Lower leg skin (tissue), 4 donors: ENCODE measurements around the gene ADAMTS17. TPM values are rescaled to one million over a fixed set of nuclear protein-coding genes. Genes with fewer than 3 reads are reported as not detected.

Experiments
- DNase-seq, 2 donors: peaks; one replicate each; pipeline ENCODE4 v3.0.0-alpha.2; 2019; ENCODE audit warnings: low spot score in 2 of 2
- H3K4me3 ChIP-seq: fragments of 200-600 bp; sonication (generic); 2 replicates; pipeline ENCODE4 v1.5.1; 2017; ENCODE audit warnings: mild to moderate bottlenecking, low read depth; ENCODE audit not compliant: poor library complexity, severe bottlenecking
- POLR2A ChIP-seq, 2 donors: fragments of 450-650 bp; IDR thresholded peaks; one replicate each; pipeline ENCODE4 v1.6.1; 2016 to 2017; ENCODE audit warnings: antibody characterized with exemption in 2 of 2, mild to moderate bottlenecking in 1 of 2, moderate library complexity in 1 of 2
- WGBS, 2 donors: methylation state at CpG; one replicate each; pipeline ENCODE4 v1.1.5; 2018; 5-methylcytosine and 5-hydroxymethylcytosine counted together
- intact Hi-C: fragments of 100-400 bp; cut with DNase I; formaldehyde crosslinking; loops from one replicate; pipeline ENCODE4 v1.15.0; 2023; ENCODE audit warnings: low total_unique reads
- total RNA-seq, 4 donors: library from RNA; depleted of rRNA; stranded (reverse); fragments of >200 nt; gene quantifications; one replicate each; pipeline ENCODE4 v1.1.0, GENCODE V29; 2016
- TF ChIP-seq, protein P1 (sequence below), 3 donors: fragments of 450-650 bp; IDR thresholded peaks; one replicate each; pipeline ENCODE4 v1.5.1; 2016; ENCODE audit warnings: antibody characterized with exemption in 3 of 3, mild to moderate bottlenecking in 3 of 3, moderate library complexity in 2 of 3

The ADAMTS17 gene
- total RNA-seq, 4 donors from 2014 or later, result 3.5 to 7.8 (median 3.9) TPM

DNA sequence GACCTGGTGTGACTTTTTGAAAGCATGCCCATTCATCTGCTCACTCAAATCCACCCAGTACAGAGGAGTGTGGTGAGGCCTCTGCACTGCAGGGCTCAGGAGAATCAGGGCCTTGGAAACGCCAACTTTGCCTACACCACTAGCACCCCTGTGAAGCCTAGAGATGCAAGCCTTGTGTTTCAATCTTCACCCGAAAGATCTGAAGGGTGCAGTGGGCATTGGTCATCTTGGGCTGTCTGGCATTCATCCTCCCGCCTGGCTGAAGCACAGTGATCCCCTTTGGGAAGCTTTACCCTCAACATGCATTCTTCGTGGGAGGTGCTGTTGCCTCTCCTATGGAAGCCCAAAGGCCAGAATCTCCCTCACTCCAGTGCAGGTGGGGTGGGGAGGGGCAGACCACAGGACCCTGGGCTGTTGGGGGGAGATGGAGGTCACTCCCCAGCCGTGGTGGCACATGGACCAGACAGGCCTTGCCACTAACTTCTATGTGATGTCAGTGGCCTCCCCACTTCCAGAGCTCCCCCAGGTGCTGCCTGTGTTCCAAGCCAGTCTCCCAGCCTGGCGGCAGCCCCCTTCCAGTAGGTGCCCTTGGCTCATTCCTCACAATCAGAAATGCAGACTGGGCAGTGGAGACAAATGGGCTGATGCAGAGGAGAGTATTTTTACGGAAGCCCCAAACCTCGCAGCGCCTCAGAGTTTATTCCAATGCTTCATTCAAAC lies 92.5 kb downstream of the ADAMTS17 start:
- H3K4me3 ChIP-seq, result no peak overlapping the region
- TF ChIP-seq, protein P1, sequence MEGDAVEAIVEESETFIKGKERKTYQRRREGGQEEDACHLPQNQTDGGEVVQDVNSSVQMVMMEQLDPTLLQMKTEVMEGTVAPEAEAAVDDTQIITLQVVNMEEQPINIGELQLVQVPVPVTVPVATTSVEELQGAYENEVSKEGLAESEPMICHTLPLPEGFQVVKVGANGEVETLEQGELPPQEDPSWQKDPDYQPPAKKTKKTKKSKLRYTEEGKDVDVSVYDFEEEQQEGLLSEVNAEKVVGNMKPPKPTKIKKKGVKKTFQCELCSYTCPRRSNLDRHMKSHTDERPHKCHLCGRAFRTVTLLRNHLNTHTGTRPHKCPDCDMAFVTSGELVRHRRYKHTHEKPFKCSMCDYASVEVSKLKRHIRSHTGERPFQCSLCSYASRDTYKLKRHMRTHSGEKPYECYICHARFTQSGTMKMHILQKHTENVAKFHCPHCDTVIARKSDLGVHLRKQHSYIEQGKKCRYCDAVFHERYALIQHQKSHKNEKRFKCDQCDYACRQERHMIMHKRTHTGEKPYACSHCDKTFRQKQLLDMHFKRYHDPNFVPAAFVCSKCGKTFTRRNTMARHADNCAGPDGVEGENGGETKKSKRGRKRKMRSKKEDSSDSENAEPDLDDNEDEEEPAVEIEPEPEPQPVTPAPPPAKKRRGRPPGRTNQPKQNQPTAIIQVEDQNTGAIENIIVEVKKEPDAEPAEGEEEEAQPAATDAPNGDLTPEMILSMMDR (IDR thresholded peaks at IDR 0.05), result no peak
- TF ChIP-seq POLR2A (IDR thresholded peaks at IDR 0.05), result no peak
- intact Hi-C loops, result no loop called here
- WGBS, 2 donors, result 92 to 96% methylated on average over 8 to 9 of the region's 9 CpGs
- DNase-seq, result peak in 1 of 2 donors; percentile 45

DNA sequence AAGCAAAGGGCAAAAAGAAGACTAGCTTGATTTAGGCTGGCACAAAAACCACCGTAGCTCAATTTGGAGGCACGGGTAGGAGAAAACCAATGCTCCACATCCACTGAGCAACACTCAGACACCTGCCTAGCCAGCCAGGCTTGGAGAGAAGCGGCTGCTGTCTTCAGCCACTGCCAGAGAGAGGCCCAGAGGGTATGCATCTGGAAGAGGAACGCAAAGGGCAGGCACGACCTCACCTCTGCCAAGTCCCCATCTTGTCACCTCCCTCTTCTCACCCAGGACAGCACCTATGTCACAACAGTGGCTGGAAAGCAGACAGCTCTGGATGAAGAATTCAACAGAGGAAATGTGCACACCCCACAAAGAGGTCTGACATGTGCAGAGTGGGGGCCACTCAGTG lies 93.5 kb downstream of the ADAMTS17 start:
- intact Hi-C loops, result no loop called here
- 73 to 88% methylated on average over 5 of the region's 5 CpGs for WGBS, 2 donors
- DNase-seq, result peak in 1 of 2 donors; percentile 56
- H3K4me3 ChIP-seq, result no peak overlapping the region
- TF ChIP-seq, protein P1 (IDR thresholded peaks at IDR 0.05), result no peak
- TF ChIP-seq POLR2A (IDR thresholded peaks at IDR 0.05), result no peak

DNA sequence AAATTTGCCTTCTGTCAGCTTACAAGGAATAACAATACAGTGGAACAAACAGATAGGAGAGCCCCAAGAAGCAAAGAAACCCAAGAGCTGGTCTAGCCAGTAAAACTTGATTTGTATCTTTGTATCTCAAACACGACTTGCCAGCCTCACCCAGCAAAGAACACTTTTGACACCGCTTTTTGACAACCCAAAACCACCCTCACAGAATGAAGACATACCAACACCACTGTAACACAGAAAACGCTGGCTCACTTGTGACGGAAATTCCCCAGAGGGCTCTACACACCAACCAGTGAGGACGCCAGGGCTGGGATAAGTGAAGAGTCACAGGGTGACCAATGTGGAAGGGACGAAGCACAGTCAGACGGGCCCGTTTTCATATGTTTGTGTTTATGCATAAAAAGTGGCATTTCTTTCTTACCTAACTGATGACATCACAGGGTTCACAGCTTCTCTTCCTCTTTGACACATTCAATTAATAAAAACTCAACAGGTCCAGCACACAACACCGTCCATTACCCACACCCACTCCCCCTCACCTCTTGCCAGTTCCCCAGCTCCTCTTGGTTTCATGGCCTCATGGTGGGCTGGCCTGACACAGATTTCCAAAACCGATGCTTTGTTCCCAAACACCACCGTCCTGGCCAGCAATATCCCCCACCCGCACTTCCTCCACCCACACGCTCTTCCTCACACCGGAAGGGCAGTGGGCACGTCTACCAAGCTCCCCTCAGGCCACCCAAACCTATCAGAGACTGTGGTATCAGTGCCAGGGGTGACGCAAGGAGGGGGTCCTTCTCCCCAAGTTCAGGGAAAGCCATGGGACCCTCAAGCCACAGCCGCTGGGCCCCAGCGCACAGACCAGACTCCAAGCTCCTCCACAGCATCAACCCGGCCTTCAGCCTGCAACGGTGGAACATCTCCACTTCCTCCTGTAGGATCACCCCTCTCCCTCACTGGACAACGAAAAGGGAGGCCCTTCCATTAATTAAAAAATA lies 94.2 kb downstream of the ADAMTS17 start:
- intact Hi-C loops, result no loop called here
- peak; percentile 31 to 68 for DNase-seq
- no peak for TF ChIP-seq POLR2A (IDR thresholded peaks at IDR 0.05)
- 71 to 77% methylated on average over 21 of the region's 21 CpGs for WGBS, 2 donors
- H3K4me3 ChIP-seq, result no peak overlapping the region

DNA sequence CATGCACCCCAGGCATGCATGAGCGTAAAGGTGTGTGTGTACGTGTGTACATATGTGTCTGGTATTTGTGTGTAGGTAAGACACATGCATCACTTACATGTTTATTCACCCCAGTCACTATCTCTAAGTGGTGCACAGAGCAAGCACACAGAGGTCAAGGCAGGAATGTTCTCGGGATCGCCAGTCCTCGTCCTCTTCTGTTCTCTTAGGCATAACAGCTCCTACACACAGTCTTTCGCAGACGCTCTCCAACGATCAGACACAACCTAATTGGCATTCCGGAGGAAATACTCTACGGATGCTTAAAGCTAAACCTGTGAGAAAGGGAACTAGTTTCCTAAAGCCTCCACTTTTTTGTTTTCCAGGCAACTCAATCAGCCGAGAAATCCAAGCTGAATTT lies 95.9 kb downstream of the ADAMTS17 start:
- intact Hi-C loops, result no loop called here
- no peak overlapping the region for H3K4me3 ChIP-seq
- no peak for TF ChIP-seq POLR2A (IDR thresholded peaks at IDR 0.05)
- TF ChIP-seq, protein P1 (IDR thresholded peaks at IDR 0.05), result no peak
- no peak for DNase-seq
- 84 to 87% methylated on average over 11 of the region's 11 CpGs for WGBS, 2 donors

DNA sequence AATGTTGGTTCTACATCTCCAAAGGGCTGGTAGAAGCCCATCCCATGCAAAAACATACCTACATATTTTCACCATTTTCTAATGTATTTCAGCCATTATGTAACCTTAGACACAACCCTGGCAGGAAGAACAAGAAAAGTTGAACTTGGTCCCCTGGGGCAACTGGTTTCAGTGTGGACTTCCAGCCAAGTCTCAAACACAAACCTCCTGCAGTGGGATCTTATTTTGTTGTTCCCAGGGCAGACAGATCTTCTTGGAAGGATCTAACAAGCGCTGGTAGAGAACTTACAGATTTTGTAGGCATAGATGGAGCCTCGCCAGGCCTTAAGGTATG lies 96.3 kb downstream of the ADAMTS17 start:
- intact Hi-C loops, result no loop called here
- TF ChIP-seq POLR2A (IDR thresholded peaks at IDR 0.05), result no peak
- TF ChIP-seq, protein P1 (IDR thresholded peaks at IDR 0.05), result no peak
- H3K4me3 ChIP-seq, result no peak overlapping the region
- DNase-seq, result no peak
- WGBS, 2 donors, result 68 to 79% methylated on average over 2 of the region's 2 CpGs
